SK-N-SH treated with all-trans-retinoic acid at 6 μM for 48 hours (cell line): ENCODE results near the gene NIPSNAP3A.

Experiments
- ATAC-seq: fragments of 200-7000 bp; cut with Tn5 transposase; 3 replicates; pipeline ENCODE4 v1.9.1; 2020; ENCODE audit warnings: mild to moderate bottlenecking, moderate library complexity
- BACH2 ChIP-seq: fragments of 250-450 bp; sonication (Bioruptor Pico); IDR thresholded peaks from 2 replicates; pipeline ENCODE4 v1.9.0; 2021; ENCODE audit warnings: mild to moderate bottlenecking, borderline replicate concordance
- CREB5 ChIP-seq: fragments of 250-450 bp; sonication (Bioruptor Pico); IDR thresholded peaks from 2 replicates; pipeline ENCODE4 v1.5.1; 2020; ENCODE audit warnings: low read depth, mild to moderate bottlenecking, moderate library complexity
- CSDC2 ChIP-seq: fragments of 250-450 bp; sonication (Bioruptor Pico); IDR thresholded peaks from 2 replicates; pipeline ENCODE4 v1.5.0; 2020; ENCODE audit warnings: mild to moderate bottlenecking, moderate library complexity
- ESRRG ChIP-seq: fragments of 250-450 bp; sonication (Bioruptor Pico); IDR thresholded peaks from 2 replicates; pipeline ENCODE4 v1.6.1; 2021; ENCODE audit warnings: mild to moderate bottlenecking
- GLIS3 ChIP-seq: fragments of 250-450 bp; sonication (Bioruptor Pico); IDR thresholded peaks from 2 replicates; pipeline ENCODE4 v1.5.0; 2020; ENCODE audit warnings: mild to moderate bottlenecking, moderate library complexity
- ISL1 ChIP-seq: fragments of 250-450 bp; sonication (Bioruptor Pico); IDR thresholded peaks from 2 replicates; pipeline ENCODE4 v2.1.2; 2022; ENCODE audit warnings: mild to moderate bottlenecking, moderate library complexity
- OSR1 ChIP-seq: fragments of 250-450 bp; sonication (Bioruptor Pico); IDR thresholded peaks from 2 replicates; pipeline ENCODE4 v1.8.0; 2022; ENCODE audit warnings: moderate library complexity, mild to moderate bottlenecking, inconsistent platforms
- PPARA ChIP-seq: fragments of 250-450 bp; sonication (Bioruptor Pico); IDR thresholded peaks from 2 replicates; pipeline ENCODE4 v1.5.0; 2020; ENCODE audit warnings: mild to moderate bottlenecking, borderline replicate concordance
- RARB ChIP-seq: fragments of 250-450 bp; sonication (Bioruptor Pico); IDR thresholded peaks from 2 replicates; pipeline ENCODE4 v1.8.0; 2021; ENCODE audit warnings: mild to moderate bottlenecking, moderate library complexity
- SNAI2 ChIP-seq: fragments of 250-450 bp; sonication (Bioruptor Pico); IDR thresholded peaks from 2 replicates; pipeline ENCODE4 v1.5.0; 2020; ENCODE audit warnings: mild to moderate bottlenecking, moderate library complexity
- TCF4 ChIP-seq: fragments of 250-450 bp; sonication (Bioruptor Pico); IDR thresholded peaks from 2 replicates; pipeline ENCODE4 v1.8.0; 2021; ENCODE audit warnings: mild to moderate bottlenecking, moderate library complexity, borderline replicate concordance
- TOX ChIP-seq: fragments of 250-450 bp; sonication (Bioruptor Pico); IDR thresholded peaks from 2 replicates; pipeline ENCODE4 v1.8.0; 2021; ENCODE audit warnings: mild to moderate bottlenecking, moderate library complexity, borderline replicate concordance
- TSHZ2 ChIP-seq: fragments of 250-450 bp; sonication (Bioruptor Pico); IDR thresholded peaks from 2 replicates; pipeline ENCODE4 v1.5.0; 2020; ENCODE audit warnings: mild to moderate bottlenecking, moderate library complexity
- ZC3H10 ChIP-seq: fragments of 250-450 bp; sonication (Bioruptor Pico); IDR thresholded peaks from 2 replicates; pipeline ENCODE4 v1.5.1; 2021; ENCODE audit warnings: mild to moderate bottlenecking, moderate library complexity
- ZFP3 ChIP-seq: fragments of 250-450 bp; sonication (Bioruptor Pico); IDR thresholded peaks from 2 replicates; pipeline ENCODE4 v1.5.0; 2020; ENCODE audit warnings: mild to moderate bottlenecking, moderate library complexity
- ZFP30 ChIP-seq: fragments of 450-650 bp; formaldehyde crosslinking; IDR thresholded peaks from 2 replicates; pipeline ENCODE4 v1.5.0; 2022; ENCODE audit warnings: mild to moderate bottlenecking, moderate library complexity
- ZNF565 ChIP-seq: fragments of 450-650 bp; formaldehyde crosslinking; conservative IDR thresholded peaks from 2 replicates; pipeline ENCODE4 v1.5.0; 2020; ENCODE audit warnings: low read depth, mild to moderate bottlenecking, moderate library complexity
- ZNF70 ChIP-seq: fragments of 450-650 bp; formaldehyde crosslinking; IDR thresholded peaks from 2 replicates; pipeline ENCODE4 v1.5.0; 2020; ENCODE audit warnings: mild to moderate bottlenecking, moderate library complexity
- ZNF8 ChIP-seq: fragments of 450-650 bp; formaldehyde crosslinking; IDR thresholded peaks from 2 replicates; pipeline ENCODE4 v1.5.0; 2020; ENCODE audit warnings: mild to moderate bottlenecking, moderate library complexity
- TF ChIP-seq, protein P1 (sequence below): fragments of 250-450 bp; sonication (Bioruptor Pico); IDR thresholded peaks from 2 replicates; pipeline ENCODE4 v1.8.0; 2020; ENCODE audit warnings: mild to moderate bottlenecking, moderate library complexity, borderline replicate concordance
- TF ChIP-seq, protein P2 (sequence below): fragments of 250-450 bp; sonication (Bioruptor Pico); IDR thresholded peaks from 2 replicates; pipeline ENCODE4 v1.8.0; 2021; ENCODE audit warnings: low read depth, mild to moderate bottlenecking, moderate library complexity, borderline replicate concordance

NIPSNAP3A gene

GRCh38 chr9:104725014-104725413 lies 22.5 kb upstream of the NIPSNAP3A start:
- no peak for ATAC-seq
- no peak for TF ChIP-seq ZNF8 (CRISPR knock-in tag)
- TF ChIP-seq, protein P1, sequence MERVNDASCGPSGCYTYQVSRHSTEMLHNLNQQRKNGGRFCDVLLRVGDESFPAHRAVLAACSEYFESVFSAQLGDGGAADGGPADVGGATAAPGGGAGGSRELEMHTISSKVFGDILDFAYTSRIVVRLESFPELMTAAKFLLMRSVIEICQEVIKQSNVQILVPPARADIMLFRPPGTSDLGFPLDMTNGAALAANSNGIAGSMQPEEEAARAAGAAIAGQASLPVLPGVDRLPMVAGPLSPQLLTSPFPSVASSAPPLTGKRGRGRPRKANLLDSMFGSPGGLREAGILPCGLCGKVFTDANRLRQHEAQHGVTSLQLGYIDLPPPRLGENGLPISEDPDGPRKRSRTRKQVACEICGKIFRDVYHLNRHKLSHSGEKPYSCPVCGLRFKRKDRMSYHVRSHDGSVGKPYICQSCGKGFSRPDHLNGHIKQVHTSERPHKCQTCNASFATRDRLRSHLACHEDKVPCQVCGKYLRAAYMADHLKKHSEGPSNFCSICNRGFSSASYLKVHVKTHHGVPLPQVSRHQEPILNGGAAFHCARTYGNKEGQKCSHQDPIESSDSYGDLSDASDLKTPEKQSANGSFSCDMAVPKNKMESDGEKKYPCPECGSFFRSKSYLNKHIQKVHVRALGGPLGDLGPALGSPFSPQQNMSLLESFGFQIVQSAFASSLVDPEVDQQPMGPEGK (CRISPR knock-in tag) = no peak
- no peak for TF ChIP-seq ZFP30 (CRISPR knock-in tag)
- TF ChIP-seq GLIS3 = no peak
- TF ChIP-seq PPARA = no peak
- TF ChIP-seq ZC3H10 = no peak
- TF ChIP-seq ESRRG (CRISPR knock-in tag) = no peak
- TF ChIP-seq, protein P2, sequence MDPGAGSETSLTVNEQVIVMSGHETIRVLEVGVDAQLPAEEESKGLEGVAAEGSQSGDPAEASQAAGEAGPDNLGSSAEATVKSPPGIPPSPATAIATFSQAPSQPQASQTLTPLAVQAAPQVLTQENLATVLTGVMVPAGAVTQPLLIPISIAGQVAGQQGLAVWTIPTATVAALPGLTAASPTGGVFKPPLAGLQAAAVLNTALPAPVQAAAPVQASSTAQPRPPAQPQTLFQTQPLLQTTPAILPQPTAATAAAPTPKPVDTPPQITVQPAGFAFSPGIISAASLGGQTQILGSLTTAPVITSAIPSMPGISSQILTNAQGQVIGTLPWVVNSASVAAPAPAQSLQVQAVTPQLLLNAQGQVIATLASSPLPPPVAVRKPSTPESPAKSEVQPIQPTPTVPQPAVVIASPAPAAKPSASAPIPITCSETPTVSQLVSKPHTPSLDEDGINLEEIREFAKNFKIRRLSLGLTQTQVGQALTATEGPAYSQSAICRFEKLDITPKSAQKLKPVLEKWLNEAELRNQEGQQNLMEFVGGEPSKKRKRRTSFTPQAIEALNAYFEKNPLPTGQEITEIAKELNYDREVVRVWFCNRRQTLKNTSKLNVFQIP = no peak
- TF ChIP-seq ZFP3 (CRISPR knock-in tag) = no peak

GRCh38 chr9:104738452-104738851 lies 9.0 kb upstream of the NIPSNAP3A start:
- ATAC-seq = no peak
- TF ChIP-seq BACH2 (CRISPR knock-in tag) (no peak), GLIS3 (no peak), SNAI2 (CRISPR knock-in tag) (no peak), OSR1 (CRISPR knock-in tag) (no peak), CREB5 (no peak), ZFP30 (CRISPR knock-in tag) (no peak), ISL1 (CRISPR knock-in tag) (no peak), TSHZ2 (CRISPR knock-in tag) (no peak), ZNF70 (CRISPR knock-in tag) (no peak), PPARA (no peak), RARB (CRISPR knock-in tag) (no peak), TOX (CRISPR knock-in tag) (no peak), TCF4 (CRISPR knock-in tag) (no peak), ESRRG (CRISPR knock-in tag) (no peak)
- TF ChIP-seq, all 23 proteins: peak for 0

- ATAC-seq = peak; percentile 51; the same call in 2 of the 3 replicates
- no peak for TF ChIP-seq PPARA
These were observed 6.9 kb upstream of the NIPSNAP3A start for GRCh38 chr9:104740621-104741020.

- ATAC-seq = peak; percentile 48
- no peak for TF ChIP-seq ZNF8 (CRISPR knock-in tag)
- no peak for TF ChIP-seq RARB (CRISPR knock-in tag)
- TF ChIP-seq TOX (CRISPR knock-in tag) = no peak
- TF ChIP-seq CREB5 = no peak
- no peak for TF ChIP-seq OSR1 (CRISPR knock-in tag)
- TF ChIP-seq, protein P1 (CRISPR knock-in tag) = no peak
- TF ChIP-seq SNAI2 (CRISPR knock-in tag) = no peak
- TF ChIP-seq BACH2 (CRISPR knock-in tag) = no peak
- TF ChIP-seq ZNF565 = no peak
- no peak for TF ChIP-seq ZNF70 (CRISPR knock-in tag)
- TF ChIP-seq ZC3H10 = no peak
- no peak for TF ChIP-seq GLIS3
- TF ChIP-seq PPARA = no peak
- TF ChIP-seq CSDC2 = no peak
- TF ChIP-seq TCF4 (CRISPR knock-in tag) = no peak
These were observed 4.0 kb upstream of the NIPSNAP3A start for GRCh38 chr9:104743376-104743985.
